Prostate gland (tissue), 2 donors: ENCODE results near the gene TRUB1.

Source experiments
- POLR2A ChIP-seq: fragments of 450-650 bp; IDR thresholded peaks from one replicate; pipeline ENCODE4 v1.6.1; 2016; ENCODE audit warnings: antibody characterized with exemption, mild to moderate bottlenecking
- POLR2AphosphoS5 ChIP-seq: sonication (generic); formaldehyde crosslinking; IDR thresholded peaks from one replicate; pipeline ENCODE4 v1.6.1; 2017; ENCODE audit warnings: antibody characterized with exemption
- TF ChIP-seq, protein P1 (sequence below), 4 experiments: fragments of 200-600 bp in 2 of 4; fragments of 450-650 bp in 2 of 4; sonication (generic) in 2 of 4; IDR thresholded peaks; 1 replicate in 3 of 4; 2 replicates in 1 of 4; pipeline ENCODE4 v1.5.1; 2016 to 2019; ENCODE audit warnings: antibody characterized with exemption in 4 of 4, mild to moderate bottlenecking in 2 of 4, moderate library complexity in 2 of 4

DNA sequence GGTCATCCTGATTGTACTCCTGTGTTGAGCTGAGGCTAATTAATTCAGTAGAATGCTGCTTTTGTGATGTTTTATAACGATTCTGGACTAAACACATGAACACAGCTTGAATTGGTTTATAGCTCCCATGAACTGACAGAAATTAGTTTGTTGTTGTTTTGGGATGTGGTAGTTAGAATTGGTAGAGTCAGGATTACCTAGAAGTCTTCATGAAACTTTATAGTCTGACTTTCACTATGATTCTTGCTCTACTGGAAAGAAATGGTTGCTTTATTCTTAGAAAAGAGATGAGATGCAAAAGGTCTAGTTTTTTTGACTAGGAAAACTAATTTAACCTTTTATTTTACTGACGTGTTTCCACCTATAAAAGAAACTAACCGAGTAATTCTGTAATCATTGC is 23.4 kb upstream of the TRUB1 start:
- TF ChIP-seq, protein P1, sequence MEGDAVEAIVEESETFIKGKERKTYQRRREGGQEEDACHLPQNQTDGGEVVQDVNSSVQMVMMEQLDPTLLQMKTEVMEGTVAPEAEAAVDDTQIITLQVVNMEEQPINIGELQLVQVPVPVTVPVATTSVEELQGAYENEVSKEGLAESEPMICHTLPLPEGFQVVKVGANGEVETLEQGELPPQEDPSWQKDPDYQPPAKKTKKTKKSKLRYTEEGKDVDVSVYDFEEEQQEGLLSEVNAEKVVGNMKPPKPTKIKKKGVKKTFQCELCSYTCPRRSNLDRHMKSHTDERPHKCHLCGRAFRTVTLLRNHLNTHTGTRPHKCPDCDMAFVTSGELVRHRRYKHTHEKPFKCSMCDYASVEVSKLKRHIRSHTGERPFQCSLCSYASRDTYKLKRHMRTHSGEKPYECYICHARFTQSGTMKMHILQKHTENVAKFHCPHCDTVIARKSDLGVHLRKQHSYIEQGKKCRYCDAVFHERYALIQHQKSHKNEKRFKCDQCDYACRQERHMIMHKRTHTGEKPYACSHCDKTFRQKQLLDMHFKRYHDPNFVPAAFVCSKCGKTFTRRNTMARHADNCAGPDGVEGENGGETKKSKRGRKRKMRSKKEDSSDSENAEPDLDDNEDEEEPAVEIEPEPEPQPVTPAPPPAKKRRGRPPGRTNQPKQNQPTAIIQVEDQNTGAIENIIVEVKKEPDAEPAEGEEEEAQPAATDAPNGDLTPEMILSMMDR (IDR thresholded peaks at IDR 0.05), result no peak
- no peak for TF ChIP-seq POLR2AphosphoS5
- TF ChIP-seq POLR2A, result no peak
